GM12878 (cell line): ENCODE data around the gene RPS5. TPM values are rescaled to one million over a fixed set of nuclear protein-coding genes. Genes with fewer than 3 reads are reported as not detected.

Experiments used
- ASH2L ChIP-seq: fragments of 300-600, 200-600 bp; sonication (generic); IDR thresholded peaks from 2 replicates; pipeline ENCODE4 v1.6.1; 2017; ENCODE audit warnings: low read depth, mild to moderate bottlenecking, borderline replicate concordance
- BCL3 ChIP-seq: IDR thresholded peaks from 2 replicates; pipeline ENCODE4 v1.6.1; 2011; ENCODE audit warnings: borderline replicate concordance, low read depth, mild to moderate bottlenecking, moderate library complexity, low read length; ENCODE audit not compliant: insufficient read depth, poor library complexity, severe bottlenecking
- E2F8 ChIP-seq: fragments of 450-650 bp; IDR thresholded peaks from 2 replicates; pipeline ENCODE4 v1.6.1; 2018; ENCODE audit warnings: mild to moderate bottlenecking, low read depth, moderate library complexity; ENCODE audit not compliant: partially characterized antibody
- JUNB ChIP-seq: IDR thresholded peaks from 2 replicates; pipeline ENCODE4 v1.6.1; 2016; ENCODE audit warnings: antibody characterized with exemption, mild to moderate bottlenecking
- MEF2A ChIP-seq: IDR thresholded peaks from 2 replicates; pipeline ENCODE4 v1.6.1; 2011; ENCODE audit warnings: low read depth, mild to moderate bottlenecking, low read length, moderate library complexity; ENCODE audit not compliant: insufficient read depth
- NFYA ChIP-seq: IDR thresholded peaks from 2 replicates; pipeline ENCODE4 v1.6.1; 2011; ENCODE audit warnings: low read depth, mild to moderate bottlenecking, low read length, improper control_type of control experiment, borderline replicate concordance
- PML ChIP-seq: IDR thresholded peaks from 2 replicates; pipeline ENCODE4 v1.6.1; 2012; ENCODE audit warnings: low read length, inconsistent platforms
- SMC3 ChIP-seq: IDR thresholded peaks from 2 replicates; pipeline ENCODE4 v1.6.1; 2011; ENCODE audit warnings: low read length, improper control_type of control experiment, borderline replicate concordance
- polyA plus RNA-seq, 11 experiments: library from polyadenylated mRNA; depleted of rRNA in 4 of 11; unstranded in 6 of 11; stranded (reverse) in 5 of 11; fragments of >200 nt; fragmentation: Nextera tagmentation in 4 of 11; fragmentation: Illumina TruSeq in 1 of 11; extraction: Ambion mirVana in 4 of 11; extraction: Trizol in 1 of 11; gene quantifications; 1 replicate in 1 of 11; 2 replicates in 10 of 11; pipeline versions ENCODE4 v1.2.1 to v1.2.3, GENCODE V29; 2011 to 2016; ENCODE audit warnings: inconsistent platforms in 2 of 11, missing spikeins in 2 of 11, low read depth in 1 of 11
- total RNA-seq, 4 experiments: library from RNA; depleted of rRNA in 3 of 4; stranded (reverse); fragments of >200 nt in 3 of 4; fragmentation: Illumina TruSeq in 1 of 4; extraction: Trizol in 1 of 4; gene quantifications; 2 replicates each; pipeline versions ENCODE4 v1.2.1 to v1.2.3, GENCODE V29; 2013 to 2021

The RPS5 gene
- total and polyA plus RNA-seq, 10 of the 15 experiments (the other 5 are each of a cell fraction or from before 2014, with no cell fraction given): 1,284 to 3,652 (median 1,922) TPM

GRCh38 chr19:58395220-58395978 lies 8.3 kb downstream of the RPS5 start, which contains the start of gene RNF225 (continued):
- TF ChIP-seq JUNB (no peak), ASH2L (no peak), MEF2A (no peak), NFYA (no peak), PML (peak; percentile 30; the same call in 1 of the 2 replicates), E2F8 (no peak), BCL3 (peak; percentile 67), SMC3 (no peak)
